Cardiac muscle cell (in vitro differentiated cells and primary cell): ENCODE results near the gene ARHGEF10L. TPM values are rescaled to one million over a fixed set of nuclear protein-coding genes. Genes with fewer than 3 reads are reported as not detected.

ENCODE experiments used
- DNase-seq, 2 donors: peaks; one replicate each; pipeline versions ENCODE4 v3.0.0 to v3.0.0-alpha.2; 2010 to 2017; ENCODE audit warnings: low read depth in 1 of 2, low spot score in 1 of 2
- H3K27ac ChIP-seq: fragments of 200-600 bp; sonication (generic); 2 replicates; pipeline ENCODE4 v1.5.1; 2016
- H3K27me3 ChIP-seq: fragments of 200-600 bp; sonication (generic); 2 replicates; pipeline ENCODE4 v1.6.0; 2016; ENCODE audit warnings: control low read depth
- H3K36me3 ChIP-seq: fragments of 200-600 bp; sonication (generic); 2 replicates; pipeline ENCODE4 v1.5.1; 2016; ENCODE audit warnings: control low read depth
- H3K4me1 ChIP-seq: fragments of 200-600 bp; sonication (generic); 2 replicates; pipeline ENCODE4 v1.8.1; 2017; ENCODE audit warnings: low read depth, mild to moderate bottlenecking, mixed run types
- H3K4me3 ChIP-seq: fragments of 200-600 bp; sonication (generic); 2 replicates; pipeline ENCODE4 v1.5.1; 2016; ENCODE audit warnings: mild to moderate bottlenecking
- H3K9me3 ChIP-seq: fragments of 200-600 bp; sonication (generic); 2 replicates; pipeline ENCODE4 v1.5.1; 2017; ENCODE audit warnings: low read depth, mild to moderate bottlenecking, control low read depth
- CTCF ChIP-seq: IDR thresholded peaks from 2 replicates; pipeline ENCODE4 v1.5.1; 2012; ENCODE audit warnings: low read depth, mild to moderate bottlenecking, low read length
- polyA plus RNA-seq: library from polyadenylated mRNA; unstranded; fragments of >200 nt; fragmentation: Nextera tagmentation; extraction: Ambion mirVana; gene quantifications from 2 replicates; pipeline ENCODE4 v1.2.1, GENCODE V29; 2016
- total RNA-seq: library from RNA; depleted of rRNA; stranded (reverse); fragments of >200 nt; gene quantifications from 2 replicates; pipeline ENCODE4 v1.2.3, GENCODE V29; 2016

ARHGEF10L gene
- total and polyA plus RNA-seq, 2 experiments from 2014 or later, result 32.3 to 55.4 TPM

DNA sequence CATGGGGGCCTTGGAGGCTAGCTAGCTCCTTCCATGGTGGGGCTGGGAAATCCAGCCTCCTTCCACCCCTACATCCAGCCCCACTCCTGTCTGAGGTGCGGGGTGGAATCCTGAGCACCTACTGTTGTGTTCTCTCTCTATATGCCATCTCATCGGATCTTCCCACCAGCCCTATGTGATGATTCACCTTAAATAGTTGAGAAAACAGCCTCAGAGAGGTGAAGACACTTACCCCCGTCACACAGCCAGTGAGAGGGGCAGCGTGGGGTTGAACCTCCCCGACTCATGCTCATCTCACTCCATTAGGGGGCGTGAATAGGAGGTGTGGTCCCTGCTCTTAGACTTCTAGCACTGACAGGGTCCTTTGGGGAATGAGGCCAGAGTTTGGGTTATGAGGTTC is 184.7 kb downstream of the ARHGEF10L start:
- H3K27me3 ChIP-seq, result no peaks in the 10 kb centered on the region
- H3K4me1 ChIP-seq, result no peaks in the 10 kb centered on the region
- H3K9me3 ChIP-seq, result no peaks in the 10 kb centered on the region
- no peak overlapping the region for H3K27ac ChIP-seq
- no peaks in the 10 kb centered on the region for H3K36me3 ChIP-seq
- no peak overlapping the region for H3K4me3 ChIP-seq
- no peak for DNase-seq
- no peak for TF ChIP-seq CTCF

DNA sequence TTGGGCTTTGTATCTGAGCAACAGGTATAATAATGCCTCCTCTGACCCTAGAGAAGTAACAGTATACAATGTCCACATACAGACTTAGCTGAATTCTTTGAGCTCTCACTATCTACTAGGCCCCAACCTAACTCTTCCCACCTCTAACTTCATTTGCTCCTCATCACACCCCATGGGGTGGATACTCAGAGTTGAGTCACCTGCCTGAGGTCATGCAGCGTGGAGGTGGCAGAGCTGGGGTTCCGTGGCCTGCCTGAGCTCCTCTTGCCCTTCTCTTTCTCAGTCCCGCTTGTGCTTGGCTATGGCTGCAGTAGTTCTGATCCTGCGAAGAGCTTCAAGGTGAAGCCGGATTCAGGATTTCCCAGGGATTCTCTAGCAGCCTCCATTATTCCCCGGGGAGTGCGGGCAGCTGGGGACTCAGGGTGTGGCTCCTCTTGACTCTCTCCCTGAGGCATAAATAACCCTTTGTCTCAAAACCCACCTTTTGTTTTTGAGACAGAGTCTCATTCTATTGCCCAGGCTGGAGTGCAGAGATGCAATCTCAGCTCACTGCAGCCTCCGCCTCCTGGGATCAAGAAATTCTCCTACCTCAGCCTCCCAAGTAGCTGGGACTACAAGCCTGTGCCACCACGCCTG is 185.7 kb downstream of the ARHGEF10L start:
- Histone ChIP-seq H3K27me3 (no peaks in the 10 kb centered on the region), H3K36me3 (no peaks in the 10 kb centered on the region), H3K4me1 (no peaks in the 10 kb centered on the region), H3K9me3 (no peaks in the 10 kb centered on the region), H3K27ac (no peak overlapping the region), H3K4me3 (no peak overlapping the region)
- no peak for TF ChIP-seq CTCF
- DNase-seq, result no peak

DNA sequence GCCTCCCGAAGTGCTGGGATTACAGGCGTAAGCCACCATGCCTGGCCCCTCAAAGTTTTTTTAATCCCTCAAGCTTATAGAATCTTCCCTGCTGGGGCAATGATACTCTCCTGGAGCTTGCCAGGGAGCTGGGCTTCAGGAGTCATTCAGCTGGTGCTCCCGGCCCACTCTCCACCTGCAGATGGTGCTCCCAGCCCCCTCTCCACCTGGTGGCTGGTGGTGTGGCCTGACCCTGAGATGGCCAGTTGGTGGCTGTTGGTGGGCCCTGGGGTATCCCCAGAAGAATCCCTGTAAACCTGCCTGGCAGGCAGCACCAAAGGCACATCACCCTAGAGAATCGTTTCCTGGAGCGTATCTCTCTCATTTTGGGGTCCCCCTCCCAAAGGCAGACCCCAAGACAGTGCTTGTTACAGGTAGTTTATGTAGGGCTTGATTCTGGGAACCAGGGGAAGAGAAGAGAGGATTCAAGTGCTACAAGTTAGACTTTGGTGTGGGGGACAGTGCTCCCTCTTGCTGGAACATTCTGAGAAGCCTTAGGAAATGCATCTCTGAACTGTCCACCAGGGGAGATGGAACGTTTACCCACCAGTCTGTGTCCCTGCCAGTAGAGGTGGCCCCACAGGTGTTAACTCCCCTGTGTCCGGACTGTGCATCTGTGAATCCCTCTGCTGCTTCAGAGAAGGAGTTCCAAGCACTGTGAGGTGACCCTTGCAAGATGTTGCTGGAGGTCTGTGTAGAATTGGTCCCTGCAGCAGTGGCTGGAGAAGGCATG is 186.5 kb downstream of the ARHGEF10L start:
- H3K4me1 ChIP-seq, result no peaks in the 10 kb centered on the region
- no peaks in the 10 kb centered on the region for H3K9me3 ChIP-seq
- H3K27me3 ChIP-seq, result no peaks in the 10 kb centered on the region
- no peak overlapping the region for H3K4me3 ChIP-seq
- no peak for TF ChIP-seq CTCF
- no peak for DNase-seq
- H3K27ac ChIP-seq, result no peak overlapping the region
- no peaks in the 10 kb centered on the region for H3K36me3 ChIP-seq

- TF ChIP-seq CTCF, result no peak
- H3K36me3 ChIP-seq, result no peaks in the 10 kb centered on the region
- no peaks in the 10 kb centered on the region for H3K4me1 ChIP-seq
- DNase-seq, result no peak
- H3K9me3 ChIP-seq, result no peaks in the 10 kb centered on the region
- H3K4me3 ChIP-seq, result no peak overlapping the region
- no peak overlapping the region for H3K27ac ChIP-seq
- no peaks in the 10 kb centered on the region for H3K27me3 ChIP-seq
Measured at GRCh38 chr1:17728123-17728712, 188.7 kb downstream of the ARHGEF10L start.

GRCh38 chr1:17729248-17729647 is 189.8 kb downstream of the ARHGEF10L start:
- no peak for TF ChIP-seq CTCF
- Histone ChIP-seq H3K4me1 (no peaks in the 10 kb centered on the region), H3K36me3 (no peaks in the 10 kb centered on the region), H3K27ac (no peak overlapping the region), H3K9me3 (no peaks in the 10 kb centered on the region), H3K27me3 (no peaks in the 10 kb centered on the region), H3K4me3 (no peak overlapping the region)
- no peak for DNase-seq
